Measurements from ENCODE around the gene PAX3.
A peak's percentile ranks its signal among the peaks of the same experiment; 100 is the strongest.
"Not testable (repeated sequence)": the region's sequence is repeated elsewhere in the genome, so short reads cannot be mapped to it uniquely, and the experiment has no call there.

Gene PAX3

DNA sequence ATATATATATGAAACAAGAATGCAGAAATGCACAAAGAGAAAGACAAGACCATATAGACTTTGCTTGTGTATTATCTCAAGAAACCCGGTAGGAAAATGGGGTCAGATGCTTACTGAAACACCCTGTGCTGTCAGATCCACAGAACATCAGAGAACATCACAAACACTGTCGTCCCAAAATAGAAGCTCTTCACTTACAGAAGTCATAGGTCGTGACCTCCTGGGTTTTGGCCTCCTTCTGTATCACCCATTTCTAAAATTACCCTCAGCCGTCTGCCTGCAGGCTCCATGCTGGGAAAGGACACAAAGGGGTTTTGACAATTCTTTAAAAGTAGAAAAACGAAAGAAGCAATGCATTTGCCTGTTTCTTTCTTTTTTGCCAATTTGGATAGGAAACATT, 137.9 kb downstream of the PAX3 start:
- H3K27me3 ChIP-seq (ENCODE audit: control insufficient read depth, insufficient read depth, low read length) = no peaks in the 10 kb centered on the region

DNA sequence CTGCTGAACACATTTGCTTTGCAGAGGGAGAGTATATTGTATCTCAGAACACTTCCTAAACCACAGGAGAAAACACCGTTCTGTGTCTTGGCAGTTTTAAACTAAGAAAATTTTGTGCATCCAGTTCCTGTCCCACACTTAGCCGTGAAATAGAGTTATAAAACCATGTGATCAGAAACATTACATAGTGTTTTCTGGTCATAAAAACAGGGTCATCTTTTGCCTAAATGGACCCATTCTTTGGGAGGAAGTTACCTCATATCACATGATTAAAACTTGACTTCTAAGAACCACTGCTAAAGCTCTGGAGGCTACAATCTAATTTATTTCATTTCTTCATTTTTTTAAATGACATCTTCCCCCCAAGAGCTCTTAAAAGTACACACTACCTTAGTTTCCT, 138.7 kb downstream of the PAX3 start:
- H3K36me3 ChIP-seq (ENCODE audit: control insufficient read depth, insufficient read depth, low read length) = no peaks in the 10 kb centered on the region
- H3K9me3 ChIP-seq (ENCODE audit: control insufficient read depth, insufficient read depth, low read depth, low read length) = no peaks in the 10 kb centered on the region; the same call in 1 of the 2 replicates
- H3K27ac ChIP-seq (ENCODE audit: low read depth, low read length) = no peak overlapping the region
- no peaks in the 10 kb centered on the region for H3K27me3 ChIP-seq (ENCODE audit: control insufficient read depth, insufficient read depth, low read length)
- H3K4me3 ChIP-seq (ENCODE audit: low read depth, low read length) = no peak overlapping the region
- H3K9ac ChIP-seq (ENCODE audit: low read length) = no peak overlapping the region
- H3K4me1 ChIP-seq (ENCODE audit: control insufficient read depth, insufficient read depth, low read length) = no peaks in the 10 kb centered on the region

More for the DNA sequence above, 137.9 kb downstream of the PAX3 start:
- no peaks in the 10 kb centered on the region for H3K36me3 ChIP-seq (ENCODE audit: control insufficient read depth, insufficient read depth, low read length)
- no peak overlapping the region for H3K27ac ChIP-seq (ENCODE audit: low read depth, low read length)
- peaks cover 6% of the 10 kb centered on the region; the same call in 1 of the 2 replicates for H3K4me1 ChIP-seq (ENCODE audit: control insufficient read depth, insufficient read depth, low read length)
- no peaks in the 10 kb centered on the region; the same call in 1 of the 2 replicates for H3K9me3 ChIP-seq (ENCODE audit: control insufficient read depth, insufficient read depth, low read depth, low read length)
- no peak overlapping the region for H3K9ac ChIP-seq (ENCODE audit: low read length)
- no peak overlapping the region for H3K4me3 ChIP-seq (ENCODE audit: low read depth, low read length)

- H3K9ac ChIP-seq (ENCODE audit: low read length) = no peak overlapping the region
- H3K4me3 ChIP-seq (ENCODE audit: low read depth, low read length) = no peak overlapping the region
- no peaks in the 10 kb centered on the region for H3K36me3 ChIP-seq (ENCODE audit: control insufficient read depth, insufficient read depth, low read length)
- no peak overlapping the region for H3K27ac ChIP-seq (ENCODE audit: low read depth, low read length)
- H3K27me3 ChIP-seq (ENCODE audit: control insufficient read depth, insufficient read depth, low read length) = no peaks in the 10 kb centered on the region
- H3K4me1 ChIP-seq (ENCODE audit: control insufficient read depth, insufficient read depth, low read length) = no peaks in the 10 kb centered on the region
- no peaks in the 10 kb centered on the region; the same call in 1 of the 2 replicates for H3K9me3 ChIP-seq (ENCODE audit: control insufficient read depth, insufficient read depth, low read depth, low read length)
These were observed 139.6 kb downstream of the PAX3 start for GRCh38 chr2:222159221-222159620.

- not testable (repeated sequence) for H3K36me3 ChIP-seq (ENCODE audit: control insufficient read depth, insufficient read depth, low read length); H3K4me1 ChIP-seq (ENCODE audit: control insufficient read depth, insufficient read depth, low read length); H3K27ac ChIP-seq (ENCODE audit: low read depth, low read length); H3K9me3 ChIP-seq (ENCODE audit: control insufficient read depth, insufficient read depth, low read depth, low read length); H3K9ac ChIP-seq (ENCODE audit: low read length); H3K27me3 ChIP-seq (ENCODE audit: control insufficient read depth, insufficient read depth, low read length)
- peak overlapping the region; percentile 49 for H3K4me3 ChIP-seq (ENCODE audit: low read depth, low read length)
These were observed 143.7 kb downstream of the PAX3 start for GRCh38 chr2:222155003-222155664.
